ENCODE results near the gene S100B. TPM values are rescaled to one million over a fixed set of nuclear protein-coding genes. Genes with fewer than 3 reads are reported as not detected.

Gene S100B
- total RNA-seq, 5 donors from 2014 or later (not counting 1 experiment from before 2014, with no cell fraction given) = 0.49 to 11.4 (median 8.9) TPM

GRCh38 chr21:46608672-46609111 lies 3.8 kb upstream of the S100B start:
- Histone ChIP-seq H3K36me3 (ENCODE audit: control insufficient read depth in 2 of 2, extremely low read depth in 1 of 2, insufficient read depth in 1 of 2, low read length in 1 of 2) (no peaks in the 10 kb centered on the region), H3K4me3 (ENCODE audit: control insufficient read depth in 1 of 2, extremely low read depth in 1 of 2, low read length in 1 of 2) (no peak overlapping the region), H3K4me1 (ENCODE audit: control insufficient read depth in 1 of 2, extremely low read depth in 1 of 2, insufficient read depth in 2 of 2, low read length in 2 of 2) (peaks cover 22 to 28% of the 10 kb centered on the region in 2 experiments), H3K27me3 (replicated peaks in 1 of 2; ENCODE audit: control insufficient read depth in 2 of 2, extremely low read depth in 1 of 2, insufficient read depth in 2 of 2, low read length in 1 of 2) (no peaks in the 10 kb centered on the region), H3K27ac (ENCODE audit: low read length) (no peak overlapping the region), H3K9me3 (no peaks in the 10 kb centered on the region)
- H3K36me3 Mint-ChIP-seq = peaks cover 3% of the 10 kb centered on the region
- peaks cover 0 to 4% (median 4%) of the 10 kb centered on the region in 3 donors for H3K9me3 Mint-ChIP-seq
- no peak overlapping the region for H3K27ac Mint-ChIP-seq
- DNase-seq = no peak
- H3K4me1 Mint-ChIP-seq = peaks cover 38 to 50% (median 41%) of the 10 kb centered on the region in 3 donors
- ATAC-seq (replicated peaks in 1 of 4) = no peak
- WGBS (ENCODE audit: insufficient coverage) = 100% methylated on average over 1 of the region's 3 CpGs
- POLR2A ChIA-PET = interaction anchor here in 1 of 2 donors (0.7 kb wide), 1 partner anchor 26 kb away, joined by 3 read pairs; no protein-coding TSS in a partner anchor
- CTCF ChIA-PET = no interaction called here
- no peaks in the 10 kb centered on the region for H3K27me3 Mint-ChIP-seq
- H3K4me3 Mint-ChIP-seq = no peak overlapping the region

DNA sequence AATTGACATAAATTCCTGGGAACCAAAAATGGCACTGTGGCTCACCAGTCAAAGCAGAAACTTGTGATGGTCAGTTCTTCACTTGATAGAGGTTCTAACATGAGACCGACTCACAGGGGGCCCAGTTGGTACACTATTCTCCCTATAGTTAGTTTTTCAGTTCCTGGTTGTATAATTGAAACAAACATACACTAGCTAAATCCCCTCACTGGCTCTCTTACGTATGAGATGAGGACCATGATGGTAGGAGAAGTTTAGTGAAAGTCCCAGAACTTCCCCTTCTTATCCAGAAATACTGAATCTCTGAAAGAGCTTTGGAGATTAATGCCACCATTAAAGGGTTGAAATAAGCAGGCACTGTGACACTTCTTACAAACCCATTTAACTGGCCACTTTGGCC lies 2.8 kb upstream of the S100B start:
- Histone ChIP-seq H3K9me3 (no peaks in the 10 kb centered on the region), H3K36me3 (ENCODE audit: control insufficient read depth in 2 of 2, extremely low read depth in 1 of 2, insufficient read depth in 1 of 2, low read length in 1 of 2) (no peaks in the 10 kb centered on the region), H3K27ac (ENCODE audit: low read length) (no peak overlapping the region), H3K27me3 (replicated peaks in 1 of 2; ENCODE audit: control insufficient read depth in 2 of 2, extremely low read depth in 1 of 2, insufficient read depth in 2 of 2, low read length in 1 of 2) (no peaks in the 10 kb centered on the region), H3K4me1 (ENCODE audit: control insufficient read depth in 1 of 2, extremely low read depth in 1 of 2, insufficient read depth in 2 of 2, low read length in 2 of 2) (peaks cover 22 to 28% of the 10 kb centered on the region in 2 experiments), H3K4me3 (ENCODE audit: control insufficient read depth in 1 of 2, extremely low read depth in 1 of 2, low read length in 1 of 2) (no peak overlapping the region)
- H3K27ac Mint-ChIP-seq = peak overlapping the region in 1 of 2 donors; percentile 90
- peaks cover 40 to 52% (median 43%) of the 10 kb centered on the region in 3 donors for H3K4me1 Mint-ChIP-seq
- peaks cover 3% of the 10 kb centered on the region for H3K36me3 Mint-ChIP-seq
- POLR2A ChIA-PET = no interaction called here
- H3K27me3 Mint-ChIP-seq = no peaks in the 10 kb centered on the region
- DNase-seq (no peak), ATAC-seq (replicated peaks in 1 of 4) (no peak)
- WGBS (ENCODE audit: insufficient coverage) = no CpG with 5 or more reads among the region's 2 CpGs
- peaks cover 0 to 4% (median 4%) of the 10 kb centered on the region in 3 donors for H3K9me3 Mint-ChIP-seq
- CTCF ChIA-PET = no interaction called here
- H3K4me3 Mint-ChIP-seq = peak overlapping the region in 1 of 3 donors; percentile 72

- H3K4me3 ChIP-seq (ENCODE audit: control insufficient read depth in 1 of 2, extremely low read depth in 1 of 2, low read length in 1 of 2) = no peak overlapping the region
- no peaks in the 10 kb centered on the region for H3K9me3 ChIP-seq
- no peaks in the 10 kb centered on the region for H3K27me3 ChIP-seq (replicated peaks in 1 of 2; ENCODE audit: control insufficient read depth in 2 of 2, extremely low read depth in 1 of 2, insufficient read depth in 2 of 2, low read length in 1 of 2)
- Mint-ChIP-seq H3K36me3 (no peaks in the 10 kb centered on the region), H3K4me3 (peak overlapping the region in 1 of 3 donors; percentile 72), H3K9me3 (peaks cover 0 to 4% (median 2%) of the 10 kb centered on the region in 3 donors), H3K27me3 (no peaks in the 10 kb centered on the region), H3K4me1 (peaks cover 44 to 64% (median 48%) of the 10 kb centered on the region in 3 donors), H3K27ac (peak overlapping the region; percentile 80 to 90)
- POLR2A ChIA-PET = interaction anchor here in 1 of 2 donors (1.4 kb wide), 1 partner anchor 26 kb away, joined by 3 read pairs; no protein-coding TSS in a partner anchor
- H3K36me3 ChIP-seq (ENCODE audit: control insufficient read depth in 2 of 2, extremely low read depth in 1 of 2, insufficient read depth in 1 of 2, low read length in 1 of 2) = no peaks in the 10 kb centered on the region
- peaks cover 22 to 28% of the 10 kb centered on the region in 2 experiments for H3K4me1 ChIP-seq (ENCODE audit: control insufficient read depth in 1 of 2, extremely low read depth in 1 of 2, insufficient read depth in 2 of 2, low read length in 2 of 2)
- ATAC-seq (replicated peaks in 1 of 4) (peak in 1 of 4 experiments; percentile 5), DNase-seq (no peak)
- peak overlapping the region; percentile 56 for H3K27ac ChIP-seq (ENCODE audit: low read length)
- CTCF ChIA-PET = interaction anchor here in 1 of 2 donors (0.6 to 1.0 kb wide), 2 partner anchors 29 to 60 kb away, joined by 3 to 4 read pairs; partner anchors contain the start of gene PRMT2
- 37% methylated on average over 4 of the region's 7 CpGs for WGBS (ENCODE audit: insufficient coverage)
Measured at GRCh38 chr21:46606427-46606813, 1.5 kb upstream of the S100B start.

DNA sequence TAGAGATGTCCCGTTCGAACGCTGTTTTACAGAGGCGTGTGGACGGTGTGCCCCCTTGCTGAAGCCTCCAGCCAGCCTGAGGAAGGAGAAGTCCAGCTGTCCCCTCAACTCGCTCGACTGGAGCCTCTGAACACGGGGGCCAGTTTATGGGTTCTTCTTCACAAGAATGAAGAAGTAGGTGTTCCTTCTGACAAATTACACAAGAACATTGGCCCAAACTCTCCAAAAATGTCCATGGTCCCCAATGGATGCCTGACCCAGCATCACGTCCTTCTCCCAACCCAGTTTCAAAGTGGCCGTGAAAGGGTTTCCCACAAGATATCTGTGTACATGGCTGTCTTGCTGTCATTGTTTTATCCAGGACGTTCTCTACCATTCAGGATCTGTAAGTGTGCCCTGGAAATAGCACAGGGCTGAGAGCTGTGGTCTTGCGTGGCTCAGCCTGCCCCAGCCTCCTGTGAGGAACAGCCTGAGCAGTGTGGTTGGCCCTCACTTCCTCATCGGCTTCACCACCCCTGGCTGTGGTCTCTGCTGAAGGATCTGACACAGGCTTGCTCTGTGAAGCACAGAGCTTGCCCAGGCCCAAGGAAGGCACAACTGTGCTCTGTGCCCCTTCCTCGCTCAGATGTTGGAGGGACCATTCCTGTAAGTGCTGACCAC lies 1.0 kb upstream of the S100B start:
- H3K27ac Mint-ChIP-seq = peak overlapping the region; percentile 80 to 90
- H3K9me3 Mint-ChIP-seq = peaks cover 0 to 2% (median 1%) of the 10 kb centered on the region in 3 donors
- H3K27me3 Mint-ChIP-seq = no peaks in the 10 kb centered on the region
- no peaks in the 10 kb centered on the region for H3K36me3 ChIP-seq (ENCODE audit: control insufficient read depth in 2 of 2, extremely low read depth in 1 of 2, insufficient read depth in 1 of 2, low read length in 1 of 2)
- CTCF ChIA-PET = interaction anchor here in 1 of 2 donors (1.0 kb wide), 1 partner anchor 30 kb away, joined by 4 read pairs; the partner anchor contains the start of gene PRMT2
- 57% methylated on average over 11 of the region's 14 CpGs for WGBS (ENCODE audit: insufficient coverage)
- peak overlapping the region; percentile 18 to 72 (median 53) for H3K4me3 Mint-ChIP-seq
- POLR2A ChIA-PET = interaction anchor here in 1 of 2 donors (1.4 kb wide), 1 partner anchor 26 kb away, joined by 3 read pairs; no protein-coding TSS in a partner anchor
- DNase-seq (peak; percentile 18 to 69 (median 45)), ATAC-seq (replicated peaks in 1 of 4) (peak; percentile 93 to 99 (median 96))
- H3K4me1 Mint-ChIP-seq = peaks cover 44 to 67% (median 48%) of the 10 kb centered on the region in 3 donors
- peak overlapping the region in 1 of 2 donors; percentile 1 for H3K4me3 ChIP-seq (ENCODE audit: control insufficient read depth in 1 of 2, extremely low read depth in 1 of 2, low read length in 1 of 2)
- no peaks in the 10 kb centered on the region for H3K36me3 Mint-ChIP-seq
- H3K27me3 ChIP-seq (replicated peaks in 1 of 2; ENCODE audit: control insufficient read depth in 2 of 2, extremely low read depth in 1 of 2, insufficient read depth in 2 of 2, low read length in 1 of 2) = no peaks in the 10 kb centered on the region
- H3K4me1 ChIP-seq (ENCODE audit: control insufficient read depth in 1 of 2, extremely low read depth in 1 of 2, insufficient read depth in 2 of 2, low read length in 2 of 2) = peaks cover 22 to 28% of the 10 kb centered on the region in 2 experiments
- H3K9me3 ChIP-seq = no peaks in the 10 kb centered on the region
- H3K27ac ChIP-seq (ENCODE audit: low read length) = peak overlapping the region; percentile 56

DNA sequence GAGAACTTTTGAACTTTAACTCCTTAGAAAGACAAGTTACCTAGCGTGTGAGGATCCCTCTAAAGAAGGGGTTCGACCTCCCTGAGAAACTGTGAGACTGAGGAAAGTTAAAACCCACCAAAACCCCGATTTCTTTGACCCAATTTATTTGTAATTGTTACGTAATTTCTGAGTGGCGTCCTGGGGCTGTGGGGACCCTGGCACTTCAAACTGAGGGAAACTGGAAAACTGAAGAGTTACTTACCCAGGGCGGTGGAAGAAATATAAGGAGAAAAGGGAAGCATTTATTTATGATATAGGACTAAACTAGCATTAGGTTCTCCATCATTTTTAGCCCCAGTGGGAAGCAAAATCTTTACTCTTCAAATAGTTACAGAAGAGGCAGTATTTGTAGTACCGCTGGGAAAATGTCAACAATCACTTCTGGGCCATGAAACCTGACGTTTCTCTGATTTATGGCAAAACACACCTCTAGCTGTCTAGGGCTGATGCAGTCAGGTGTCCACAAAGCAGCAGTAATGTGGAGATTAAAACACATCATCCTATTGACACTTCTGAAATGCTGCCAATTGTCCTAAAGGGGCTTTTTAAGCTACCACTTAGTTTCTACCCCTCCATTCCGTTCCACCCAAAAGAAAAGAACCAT lies 430 bp downstream of the S100B start:
- H3K4me3 ChIP-seq (ENCODE audit: control insufficient read depth in 1 of 2, extremely low read depth in 1 of 2, low read length in 1 of 2) = no peak overlapping the region
- Mint-ChIP-seq H3K36me3 (no peaks in the 10 kb centered on the region), H3K4me3 (peak overlapping the region in 2 of 3 donors; percentile 62 to 72), H3K27ac (peak overlapping the region; percentile 74 to 90), H3K27me3 (no peaks in the 10 kb centered on the region), H3K9me3 (no peaks in the 10 kb centered on the region), H3K4me1 (peaks cover 50 to 74% (median 57%) of the 10 kb centered on the region in 3 donors)
- no peaks in the 10 kb centered on the region for H3K36me3 ChIP-seq (ENCODE audit: control insufficient read depth in 2 of 2, extremely low read depth in 1 of 2, insufficient read depth in 1 of 2, low read length in 1 of 2)
- H3K4me1 ChIP-seq (ENCODE audit: control insufficient read depth in 1 of 2, extremely low read depth in 1 of 2, insufficient read depth in 2 of 2, low read length in 2 of 2) = peaks cover 27 to 35% of the 10 kb centered on the region in 2 experiments
- H3K9me3 ChIP-seq = no peaks in the 10 kb centered on the region
- CTCF ChIA-PET = no interaction called here
- DNase-seq (no peak), ATAC-seq (replicated peaks in 1 of 4) (no peak)
- POLR2A ChIA-PET = interaction anchor here in 1 of 2 donors (0.9 kb wide), 1 partner anchor 22 kb away, joined by 4 read pairs; no protein-coding TSS in a partner anchor
- WGBS (ENCODE audit: insufficient coverage) = 91% methylated on average over 1 of the region's 9 CpGs
- peak overlapping the region; percentile 10 for H3K27ac ChIP-seq (ENCODE audit: low read length)
- H3K27me3 ChIP-seq (replicated peaks in 1 of 2; ENCODE audit: control insufficient read depth in 2 of 2, extremely low read depth in 1 of 2, insufficient read depth in 2 of 2, low read length in 1 of 2) = no peaks in the 10 kb centered on the region

DNA sequence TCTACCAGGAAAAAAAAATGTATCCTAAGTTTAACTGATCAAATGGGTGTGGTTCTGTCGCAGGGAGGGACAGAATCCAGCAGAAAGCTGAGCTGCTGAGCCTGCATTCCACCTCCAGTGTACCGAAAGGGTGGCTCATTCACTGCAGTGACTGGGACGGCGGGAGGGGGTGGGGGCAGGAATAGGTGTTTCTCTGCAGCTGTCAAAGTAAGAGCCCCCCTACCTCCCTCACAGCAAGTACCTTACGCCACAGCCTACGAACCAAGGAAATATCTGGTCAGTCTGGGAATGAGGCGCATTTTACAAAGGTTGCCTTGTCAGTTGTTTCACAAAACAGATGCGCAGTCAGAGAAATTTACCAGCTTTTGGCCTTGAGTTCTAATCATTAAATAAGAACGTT lies 1.7 kb downstream of the S100B start:
- H3K4me1 ChIP-seq (ENCODE audit: control insufficient read depth in 1 of 2, extremely low read depth in 1 of 2, insufficient read depth in 2 of 2, low read length in 2 of 2) = peaks cover 30 to 44% of the 10 kb centered on the region in 2 experiments
- WGBS (ENCODE audit: insufficient coverage) = 78% methylated on average over 3 of the region's 9 CpGs

More for the DNA sequence above, 1.7 kb downstream of the S100B start:
- Mint-ChIP-seq H3K4me1 (peaks cover 54 to 75% (median 65%) of the 10 kb centered on the region in 3 donors), H3K9me3 (no peaks in the 10 kb centered on the region), H3K27me3 (no peaks in the 10 kb centered on the region), H3K36me3 (no peaks in the 10 kb centered on the region), H3K27ac (no peak overlapping the region), H3K4me3 (peak overlapping the region in 1 of 3 donors; percentile 25)
- Histone ChIP-seq H3K27ac (ENCODE audit: low read length) (no peak overlapping the region), H3K9me3 (no peaks in the 10 kb centered on the region), H3K36me3 (ENCODE audit: control insufficient read depth in 2 of 2, extremely low read depth in 1 of 2, insufficient read depth in 1 of 2, low read length in 1 of 2) (no peaks in the 10 kb centered on the region), H3K27me3 (replicated peaks in 1 of 2; ENCODE audit: control insufficient read depth in 2 of 2, extremely low read depth in 1 of 2, insufficient read depth in 2 of 2, low read length in 1 of 2) (no peaks in the 10 kb centered on the region), H3K4me3 (ENCODE audit: control insufficient read depth in 1 of 2, extremely low read depth in 1 of 2, low read length in 1 of 2) (no peak overlapping the region)
- DNase-seq (no peak), ATAC-seq (replicated peaks in 1 of 4) (no peak)
- ChIA-PET POLR2A (interaction anchor here in 1 of 2 donors (0.6 kb wide), 1 partner anchor 147 kb away, joined by 3 read pairs; no protein-coding TSS in a partner anchor), CTCF (no interaction called here)
